Stimulated activated CD4-positive, alpha-beta T cell treated with anti-CD3 and anti-CD28 coated beads, Interleukin-4, amount 100 ng/mL, for 4 hours (primary cell): ENCODE results near the gene RRM2.

ENCODE experiments used
- DNase-seq, 2 experiments: peaks; one replicate each; pipeline ENCODE4 v3.0.0-alpha.2; 2020

Gene RRM2

GRCh38 chr2:10159086-10159485 lies 36.5 kb downstream of the RRM2 start:
- DNase-seq = no peak

GRCh38 chr2:10159581-10160131 lies 37.1 kb downstream of the RRM2 start:
- no peak for DNase-seq

- no peak for DNase-seq
These were observed 37.8 kb downstream of the RRM2 start for GRCh38 chr2:10160203-10160955.

GRCh38 chr2:10161206-10161931 lies 38.8 kb downstream of the RRM2 start:
- DNase-seq = no peak

GRCh38 chr2:10161961-10162441 lies 39.5 kb downstream of the RRM2 start:
- no peak for DNase-seq

- no peak for DNase-seq
These were observed 40.3 kb downstream of the RRM2 start for GRCh38 chr2:10162586-10163497.

GRCh38 chr2:10163498-10164486 lies 41.3 kb downstream of the RRM2 start:
- DNase-seq = no peak

- DNase-seq = no peak
These were observed 42.1 kb downstream of the RRM2 start for GRCh38 chr2:10164601-10165000.

GRCh38 chr2:10165282-10165681 lies 42.7 kb downstream of the RRM2 start:
- no peak for DNase-seq

- DNase-seq = no peak
These were observed 43.5 kb downstream of the RRM2 start for GRCh38 chr2:10165861-10166675.

GRCh38 chr2:10166676-10167292 lies 44.2 kb downstream of the RRM2 start:
- no peak for DNase-seq

GRCh38 chr2:10167316-10167715 lies 44.8 kb downstream of the RRM2 start:
- DNase-seq = no peak

GRCh38 chr2:10168221-10168620 lies 45.7 kb downstream of the RRM2 start:
- DNase-seq = no peak

GRCh38 chr2:10169053-10169578 lies 46.6 kb downstream of the RRM2 start:
- DNase-seq = no peak

GRCh38 chr2:10169581-10169980 lies 47.0 kb downstream of the RRM2 start:
- DNase-seq = no peak

- DNase-seq = no peak
These were observed 47.7 kb downstream of the RRM2 start for GRCh38 chr2:10170256-10170655.

- DNase-seq = no peak
These were observed 48.7 kb downstream of the RRM2 start for GRCh38 chr2:10171006-10171800.

GRCh38 chr2:10172033-10172871 lies 49.7 kb downstream of the RRM2 start:
- DNase-seq = no peak
